ENCODE measurements around the gene SPATA31C2. TPM values are rescaled to one million over a fixed set of nuclear protein-coding genes. Genes with fewer than 3 reads are reported as not detected.

Gene SPATA31C2
- total RNA-seq, 1 donor from 2014 or later: not detected

DNA sequence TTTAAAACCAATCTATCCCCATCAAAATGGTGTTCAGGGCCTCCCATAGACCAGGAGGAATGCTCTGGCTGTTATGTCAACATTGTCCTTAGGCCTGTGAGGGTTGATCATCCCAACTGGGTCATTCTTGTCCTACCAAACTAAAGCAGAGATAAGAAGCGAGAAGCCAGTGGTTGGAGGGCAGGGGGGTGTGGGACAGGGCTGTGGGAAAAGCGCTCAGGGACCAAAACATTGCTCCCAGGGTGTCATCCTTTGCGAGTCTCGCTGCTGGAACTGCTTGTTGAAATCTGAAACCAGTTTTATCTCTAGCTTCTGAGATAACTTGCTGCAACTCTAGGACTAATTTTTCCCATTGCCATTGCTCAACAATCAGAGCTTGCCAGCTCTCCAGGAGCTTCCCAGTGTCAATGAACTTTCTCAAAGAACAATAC is 48.1 kb downstream of the SPATA31C2 start:
- H3K36me3 Mint-ChIP-seq: no peaks in the 10 kb centered on the region

DNA sequence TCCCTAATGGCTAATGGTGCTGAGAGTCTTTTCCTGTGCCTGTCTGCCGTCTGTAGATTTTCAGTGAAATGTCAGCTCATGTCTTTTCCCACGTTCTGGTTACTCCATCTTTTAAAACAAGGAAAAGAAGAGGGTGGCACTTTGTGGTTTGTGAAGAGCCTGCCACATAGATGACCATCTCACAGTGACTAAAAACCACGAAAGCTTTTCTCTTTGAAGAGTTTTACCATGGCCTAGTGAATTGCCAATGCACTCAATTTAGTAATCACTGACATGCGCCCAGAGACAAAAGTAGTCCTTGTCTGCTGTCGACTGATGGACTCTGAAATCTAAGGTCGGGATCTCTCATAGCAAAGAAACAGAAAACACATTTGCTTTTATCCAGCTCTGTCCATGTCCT is 50.4 kb downstream of the SPATA31C2 start:
- no peak overlapping the region for H3K4me3 ChIP-seq
- H3K9me3 ChIP-seq (ENCODE audit: low read depth): no peaks in the 10 kb centered on the region
- H3F3A ChIP-seq (ENCODE audit: low read depth): no peaks in the 10 kb centered on the region
- DNase-seq (ENCODE audit: low spot score): no peak
- no peaks in the 10 kb centered on the region for H3K27me3 ChIP-seq
- H2AFZ ChIP-seq (replicated peaks): no peak overlapping the region
- peaks cover 3% of the 10 kb centered on the region for H3K4me1 ChIP-seq
- H3K27me3 Mint-ChIP-seq (ENCODE audit: insufficient read depth, low read depth): peaks cover 4% of the 10 kb centered on the region
- H3K9me3 Mint-ChIP-seq: no peaks in the 10 kb centered on the region
- H3K27ac ChIP-seq: no peak overlapping the region
- H3K4me2 ChIP-seq: no peak overlapping the region
- H3K36me3 Mint-ChIP-seq: no peaks in the 10 kb centered on the region
- no peaks in the 10 kb centered on the region for H3K36me3 ChIP-seq
- TF ChIP-seq, protein P1, sequence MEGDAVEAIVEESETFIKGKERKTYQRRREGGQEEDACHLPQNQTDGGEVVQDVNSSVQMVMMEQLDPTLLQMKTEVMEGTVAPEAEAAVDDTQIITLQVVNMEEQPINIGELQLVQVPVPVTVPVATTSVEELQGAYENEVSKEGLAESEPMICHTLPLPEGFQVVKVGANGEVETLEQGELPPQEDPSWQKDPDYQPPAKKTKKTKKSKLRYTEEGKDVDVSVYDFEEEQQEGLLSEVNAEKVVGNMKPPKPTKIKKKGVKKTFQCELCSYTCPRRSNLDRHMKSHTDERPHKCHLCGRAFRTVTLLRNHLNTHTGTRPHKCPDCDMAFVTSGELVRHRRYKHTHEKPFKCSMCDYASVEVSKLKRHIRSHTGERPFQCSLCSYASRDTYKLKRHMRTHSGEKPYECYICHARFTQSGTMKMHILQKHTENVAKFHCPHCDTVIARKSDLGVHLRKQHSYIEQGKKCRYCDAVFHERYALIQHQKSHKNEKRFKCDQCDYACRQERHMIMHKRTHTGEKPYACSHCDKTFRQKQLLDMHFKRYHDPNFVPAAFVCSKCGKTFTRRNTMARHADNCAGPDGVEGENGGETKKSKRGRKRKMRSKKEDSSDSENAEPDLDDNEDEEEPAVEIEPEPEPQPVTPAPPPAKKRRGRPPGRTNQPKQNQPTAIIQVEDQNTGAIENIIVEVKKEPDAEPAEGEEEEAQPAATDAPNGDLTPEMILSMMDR (IDR thresholded peaks at IDR 0.05): no peak
- TF ChIP-seq EZH2phosphoT487 (IDR thresholded peaks at IDR 0.05): no peak
- no peak for TF ChIP-seq EZH2 (IDR thresholded peaks at IDR 0.05)
- H3K27ac Mint-ChIP-seq: no peak overlapping the region
- no peak overlapping the region for H3K9ac ChIP-seq
- H4K20me1 ChIP-seq (ENCODE audit: low read depth): no peaks in the 10 kb centered on the region
- no peak overlapping the region for H3K4me3 Mint-ChIP-seq
- peaks cover 13% of the 10 kb centered on the region for H3K4me1 Mint-ChIP-seq
- H3K79me2 ChIP-seq (ENCODE audit: low read depth): no peaks in the 10 kb centered on the region

More for the DNA sequence above, 48.1 kb downstream of the SPATA31C2 start:
- H3F3A ChIP-seq (ENCODE audit: low read depth): no peaks in the 10 kb centered on the region
- Mint-ChIP-seq H3K27ac (peak overlapping the region; percentile 58), H3K9me3 (no peaks in the 10 kb centered on the region), H3K4me3 (no peak overlapping the region), H3K27me3 (ENCODE audit: insufficient read depth, low read depth) (peaks cover 4% of the 10 kb centered on the region), H3K4me1 (peaks cover 15% of the 10 kb centered on the region)
- H4K20me1 ChIP-seq (ENCODE audit: low read depth): no peaks in the 10 kb centered on the region
- H2AFZ ChIP-seq (replicated peaks): no peak overlapping the region
- H3K27ac ChIP-seq: no peak overlapping the region
- no peak for TF ChIP-seq EZH2 (IDR thresholded peaks at IDR 0.05)
- H3K4me1 ChIP-seq: peaks cover 3% of the 10 kb centered on the region
- H3K36me3 ChIP-seq: no peaks in the 10 kb centered on the region
- H3K9me3 ChIP-seq (ENCODE audit: low read depth): no peaks in the 10 kb centered on the region
- H3K27me3 ChIP-seq: no peaks in the 10 kb centered on the region
- H3K9ac ChIP-seq: no peak overlapping the region
- H3K4me3 ChIP-seq: no peak overlapping the region
- no peak for DNase-seq (ENCODE audit: low spot score)
- H3K79me2 ChIP-seq (ENCODE audit: low read depth): no peaks in the 10 kb centered on the region
- no peak overlapping the region for H3K4me2 ChIP-seq

DNA sequence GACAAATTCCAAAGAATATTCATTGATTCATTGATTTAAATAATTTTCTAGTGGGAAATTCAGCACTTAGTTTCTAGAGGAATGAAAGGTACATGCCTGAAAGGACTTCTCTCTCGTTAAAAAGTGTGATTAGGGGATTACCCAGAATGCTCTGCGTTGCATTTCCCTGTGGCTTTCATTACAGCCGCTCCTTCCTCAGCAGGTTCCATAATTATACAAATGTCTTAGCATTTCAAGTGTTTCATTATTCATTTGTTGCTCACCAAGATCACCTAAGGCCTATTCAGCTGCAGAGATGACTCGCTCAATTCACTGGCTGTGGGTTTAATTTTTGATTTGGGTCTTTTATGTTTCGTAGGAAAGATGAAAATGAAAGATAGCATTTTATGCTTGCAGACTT is 52.8 kb downstream of the SPATA31C2 start:
- Histone ChIP-seq H3K9ac (no peak overlapping the region), H3K4me1 (peaks cover 3% of the 10 kb centered on the region), H3K36me3 (no peaks in the 10 kb centered on the region), H3K4me2 (no peak overlapping the region), H3K27ac (no peak overlapping the region), H3K4me3 (no peak overlapping the region), H3K79me2 (ENCODE audit: low read depth) (no peaks in the 10 kb centered on the region), H2AFZ (replicated peaks) (no peak overlapping the region), H3K9me3 (ENCODE audit: low read depth) (no peaks in the 10 kb centered on the region), H4K20me1 (ENCODE audit: low read depth) (no peaks in the 10 kb centered on the region), H3F3A (ENCODE audit: low read depth) (no peaks in the 10 kb centered on the region), H3K27me3 (no peaks in the 10 kb centered on the region)
- no peaks in the 10 kb centered on the region for H3K9me3 Mint-ChIP-seq
- TF ChIP-seq EZH2 (IDR thresholded peaks at IDR 0.05): no peak
- no peak for TF ChIP-seq EZH2phosphoT487 (IDR thresholded peaks at IDR 0.05)
- TF ChIP-seq, protein P1 (IDR thresholded peaks at IDR 0.05): no peak
- H3K27me3 Mint-ChIP-seq (ENCODE audit: insufficient read depth, low read depth): peaks cover 2% of the 10 kb centered on the region
- DNase-seq (ENCODE audit: low spot score): no peak
- no peaks in the 10 kb centered on the region for H3K36me3 Mint-ChIP-seq
- H3K4me1 Mint-ChIP-seq: peaks cover 10% of the 10 kb centered on the region
- no peak overlapping the region for H3K27ac Mint-ChIP-seq
- no peak overlapping the region for H3K4me3 Mint-ChIP-seq

DNA sequence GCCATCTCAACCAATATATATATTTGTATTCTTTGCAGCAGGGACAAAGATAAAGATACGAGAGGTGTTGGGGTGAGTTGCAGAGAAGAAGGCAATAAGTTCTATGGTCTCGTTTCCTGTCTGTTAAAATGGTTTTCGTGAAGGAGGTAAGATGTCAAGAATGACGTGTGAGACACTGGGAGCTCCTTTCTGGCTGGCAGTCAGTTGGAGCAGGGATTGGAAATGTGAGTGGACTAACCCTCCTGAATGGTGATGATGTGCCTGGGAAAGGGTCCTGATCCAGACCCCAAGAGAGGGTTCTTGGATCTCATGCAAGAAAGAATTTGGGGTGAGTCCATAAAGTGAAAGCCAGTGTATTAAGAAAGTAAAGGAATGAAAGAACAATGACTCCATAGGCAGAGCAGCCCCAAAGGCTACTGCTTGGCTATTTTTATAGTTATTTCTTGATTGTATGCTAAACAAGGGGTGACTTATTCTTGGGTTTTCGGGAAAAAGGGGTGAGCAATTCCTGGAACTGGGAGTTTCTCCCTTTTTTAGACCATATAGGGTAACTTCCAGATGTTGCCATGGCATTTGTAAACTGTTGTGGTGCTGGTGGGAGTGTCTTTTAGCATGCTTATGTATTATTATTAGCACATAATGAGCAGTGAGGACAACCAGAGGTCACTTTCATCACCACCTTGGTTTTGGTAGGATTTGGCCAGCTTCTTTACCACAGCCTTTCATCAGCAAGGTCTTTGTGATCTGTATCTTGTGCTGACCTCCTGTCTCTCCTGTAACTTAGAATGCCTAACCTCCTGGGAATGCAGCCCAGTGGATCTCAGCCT is 53.7 kb downstream of the SPATA31C2 start:
- H3K27ac ChIP-seq: no peak overlapping the region
- H3K4me3 Mint-ChIP-seq: no peak overlapping the region
- no peaks in the 10 kb centered on the region for H3K27me3 ChIP-seq
- no peaks in the 10 kb centered on the region for H3K79me2 ChIP-seq (ENCODE audit: low read depth)
- H3K36me3 ChIP-seq: no peaks in the 10 kb centered on the region
- H3K9ac ChIP-seq: no peak overlapping the region
- no peak overlapping the region for H2AFZ ChIP-seq (replicated peaks)
- no peak for TF ChIP-seq EZH2 (IDR thresholded peaks at IDR 0.05)
- TF ChIP-seq EZH2phosphoT487 (IDR thresholded peaks at IDR 0.05): no peak
- no peak overlapping the region for H3K4me3 ChIP-seq
- H3F3A ChIP-seq (ENCODE audit: low read depth): no peaks in the 10 kb centered on the region
- H3K27ac Mint-ChIP-seq: no peak overlapping the region
- peaks cover 3% of the 10 kb centered on the region for H3K27me3 Mint-ChIP-seq (ENCODE audit: insufficient read depth, low read depth)
- no peaks in the 10 kb centered on the region for H3K9me3 ChIP-seq (ENCODE audit: low read depth)
- H3K36me3 Mint-ChIP-seq: no peaks in the 10 kb centered on the region
- no peaks in the 10 kb centered on the region for H4K20me1 ChIP-seq (ENCODE audit: low read depth)
- no peak for DNase-seq (ENCODE audit: low spot score)
- H3K4me2 ChIP-seq: no peak overlapping the region
- H3K4me1 ChIP-seq: peaks cover 3% of the 10 kb centered on the region
- H3K4me1 Mint-ChIP-seq: peaks cover 6% of the 10 kb centered on the region
- H3K9me3 Mint-ChIP-seq: no peaks in the 10 kb centered on the region

Other genes starting within 250 kb of the SPATA31C2 start
- gene SPATA31C1, start 220.5 kb downstream of the SPATA31C2 start, total RNA-seq (ENCODE audit: low replicate concordance): not detected in 2 replicates
- gene CDK20, start 163.9 kb downstream of the SPATA31C2 start, total RNA-seq (ENCODE audit: low replicate concordance): 6.3 and 8.5 TPM in 2 replicates
- gene SPIN1, start 250.0 kb upstream of the SPATA31C2 start, total RNA-seq (ENCODE audit: low replicate concordance): 82.5 and 101 TPM in 2 replicates